NCI-H1436 treated with DMSO at 0.1 percent for 48 hours (cell line): ENCODE results near the gene ATP13A1.

ENCODE experiments used
- DNase-seq: peaks from one replicate; lab custom pipeline; 2025; lab: John Stamatoyannopoulos, UW

The ATP13A1 gene

DNA sequence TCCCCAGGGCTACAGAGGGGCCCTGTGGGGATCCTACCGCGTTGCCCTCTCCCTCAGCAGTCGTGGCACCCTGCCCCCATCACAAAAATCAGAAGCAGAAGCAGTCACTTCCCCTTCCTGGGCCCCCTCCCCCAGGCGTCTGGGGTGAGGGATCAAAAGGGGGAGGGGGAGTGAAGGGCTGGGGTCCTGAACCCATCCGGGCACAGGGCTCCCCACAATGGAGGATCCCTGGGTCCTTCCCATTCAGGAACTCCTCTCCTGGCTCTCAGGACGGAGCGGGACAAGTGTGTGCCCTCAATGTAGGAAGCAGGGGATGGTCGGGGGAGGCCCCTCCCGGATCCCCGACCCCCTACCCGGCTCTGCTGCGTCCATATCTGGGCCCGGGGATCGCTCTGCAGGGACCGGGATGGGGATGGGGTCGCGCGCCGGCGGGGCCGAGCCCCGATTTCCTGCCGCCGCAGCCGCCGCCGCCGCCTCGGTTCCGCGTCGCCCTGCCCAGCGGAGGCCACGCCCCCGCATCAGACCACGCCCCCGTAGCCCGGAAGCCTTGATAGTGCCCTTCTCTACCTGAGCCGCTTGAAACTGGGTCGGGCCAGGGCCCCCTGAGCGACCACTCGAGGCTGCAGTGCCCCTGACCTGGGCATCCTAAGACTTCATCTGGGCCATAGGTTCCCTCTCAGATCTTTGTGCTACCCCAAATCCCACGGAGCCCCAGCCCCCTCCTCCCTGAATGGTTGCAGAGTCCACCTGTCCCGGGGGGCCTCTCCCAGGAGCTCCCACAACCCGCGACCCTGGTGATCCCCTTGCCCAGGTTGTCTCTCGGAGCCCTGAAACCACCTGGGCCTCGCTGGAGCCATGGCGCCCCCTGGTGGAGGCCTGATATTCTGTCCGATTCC, 20.1 kb downstream of the ATP13A1 start, which contains the start of gene GMIP:
Gene GMIP (minus strand): TSS at position 500 of the 896 bp plus-strand sequence. CDS start 128 bp downstream, at position 372.
- DNase-seq, result peak; percentile 23

DNA sequence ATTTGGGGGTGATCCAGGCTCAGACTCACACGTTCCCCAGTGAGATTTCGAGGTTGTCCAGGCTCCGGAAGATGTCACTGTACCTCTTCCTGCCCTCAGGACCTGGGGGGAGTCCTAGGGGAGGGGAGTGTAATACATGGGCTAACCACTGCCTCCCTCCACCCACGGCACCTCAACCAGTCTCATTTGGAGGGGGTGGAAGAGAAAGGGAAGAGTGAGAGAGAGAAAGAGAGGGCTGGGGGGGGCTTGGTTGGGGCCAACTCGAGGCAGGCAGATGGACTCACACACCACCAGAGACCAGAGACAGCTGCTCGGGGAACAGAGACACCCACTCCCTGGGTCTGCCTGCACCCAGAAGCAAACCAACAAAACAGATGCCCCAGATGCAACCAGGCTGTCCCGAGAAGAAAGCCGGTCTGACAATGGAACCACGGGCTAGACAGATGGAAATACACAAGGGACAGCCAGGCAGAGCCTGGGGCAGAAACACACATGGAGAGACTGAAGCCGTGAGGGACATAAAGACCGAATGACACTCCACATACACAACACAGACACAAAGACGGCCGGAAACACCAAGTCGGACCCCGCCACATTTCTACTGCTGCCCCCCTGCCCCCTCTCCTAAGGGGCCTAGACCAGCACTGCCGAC, 20.8 kb downstream of the ATP13A1 start:
- no peak for DNase-seq

DNA sequence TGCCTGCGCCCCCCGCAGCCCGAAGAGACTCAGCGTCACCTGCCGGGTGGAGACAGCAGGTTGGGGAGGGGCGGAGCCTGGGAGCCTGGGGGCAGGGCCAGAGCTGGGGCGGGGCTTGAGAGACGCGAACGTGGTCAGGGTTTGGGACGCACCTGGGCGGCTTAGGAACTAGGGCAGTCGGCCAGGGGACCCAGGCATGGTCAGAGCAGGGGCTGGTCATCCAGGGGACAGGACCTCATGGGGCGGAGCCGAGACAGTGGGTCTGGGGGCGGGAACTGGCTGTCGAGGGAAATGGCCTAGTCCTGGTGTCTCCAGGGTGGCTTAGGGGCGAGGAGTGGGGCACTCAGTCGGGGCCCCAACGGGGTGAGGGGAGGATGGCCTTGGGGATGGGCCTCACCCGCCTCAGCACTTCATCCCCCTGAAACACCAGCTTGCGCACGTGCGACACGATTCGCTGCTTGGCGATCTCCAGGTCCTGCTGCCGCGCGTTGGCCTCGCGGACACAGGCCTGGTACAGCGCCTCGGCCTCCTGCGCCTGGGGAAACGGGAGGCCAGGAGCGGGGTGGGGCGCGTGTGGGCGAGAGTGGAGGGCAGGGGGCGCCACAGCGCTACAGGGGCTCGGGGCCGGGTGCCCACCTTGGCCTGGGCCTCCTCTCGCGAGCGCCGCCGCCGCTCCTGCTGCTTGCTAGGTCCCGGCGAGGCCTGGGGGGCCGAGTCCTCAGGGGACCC, 25.8 kb downstream of the ATP13A1 start:
- DNase-seq, result no peak

DNA sequence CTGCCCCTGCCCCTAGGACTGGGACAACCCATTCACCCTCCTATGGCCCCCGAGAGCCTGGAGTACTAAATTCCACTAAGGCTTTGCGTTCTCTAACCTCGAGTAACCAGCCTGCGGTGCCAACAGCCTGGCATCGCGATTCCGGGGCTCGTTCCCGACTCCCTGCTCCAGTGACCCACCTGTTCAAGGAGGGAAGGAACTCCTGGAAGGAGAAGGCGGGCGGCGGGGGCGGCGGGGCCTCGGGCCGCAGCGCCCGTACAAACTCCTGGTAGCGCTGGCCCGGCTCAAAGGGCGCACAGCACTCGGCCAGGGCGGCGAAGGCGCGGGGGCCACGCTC, 26.3 kb downstream of the ATP13A1 start:
- no peak for DNase-seq

DNA sequence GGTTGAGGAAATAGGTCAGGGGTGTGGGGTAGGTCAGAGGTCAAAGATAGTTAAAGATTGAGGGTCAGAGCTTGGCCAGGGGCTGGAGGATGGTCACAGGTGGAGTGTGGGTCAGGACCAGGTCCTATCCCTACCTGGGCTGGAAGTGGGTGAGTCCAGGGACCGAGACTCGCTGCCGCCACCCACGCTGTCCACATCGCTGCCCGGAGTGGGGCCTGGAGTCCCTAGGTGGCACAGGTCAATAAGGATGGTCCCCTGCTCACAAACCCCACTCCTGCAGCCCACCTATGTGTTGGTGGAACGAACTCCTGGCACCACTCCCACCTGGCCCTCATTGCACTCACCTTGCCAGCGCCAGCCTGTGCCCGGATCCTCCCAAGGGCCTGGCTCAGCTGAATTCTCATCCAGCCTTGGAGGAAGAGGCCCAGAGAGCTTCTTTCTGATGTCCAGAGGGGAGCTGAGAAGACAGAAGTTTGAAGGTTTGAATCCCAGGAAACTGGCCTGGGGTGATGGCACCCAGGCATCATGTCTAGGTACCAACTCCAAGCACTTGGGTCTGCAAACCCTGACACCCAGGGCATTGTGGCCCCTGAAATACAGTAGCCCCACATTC, 26.8 kb downstream of the ATP13A1 start:
- no peak for DNase-seq

DNA sequence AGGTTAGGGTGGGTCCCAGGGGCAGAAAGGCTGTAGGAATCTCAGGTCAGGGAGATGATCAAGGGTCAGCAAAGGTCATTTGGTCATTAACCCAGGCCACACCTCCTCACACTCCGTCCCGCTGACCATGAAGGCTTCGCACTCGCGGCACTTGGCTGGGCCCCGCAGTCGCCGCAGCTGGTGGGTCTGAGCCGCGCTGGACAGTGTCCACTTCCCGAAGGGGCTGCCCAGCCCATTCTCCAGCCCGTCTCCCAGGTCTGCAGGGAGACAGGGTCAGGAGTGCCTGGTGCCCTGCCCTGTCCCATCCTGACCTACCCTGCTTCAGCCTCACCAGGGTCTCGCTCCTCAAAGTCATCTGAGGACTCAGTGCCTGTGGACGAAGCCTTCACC, 28.2 kb downstream of the ATP13A1 start:
- DNase-seq, result no peak

DNA sequence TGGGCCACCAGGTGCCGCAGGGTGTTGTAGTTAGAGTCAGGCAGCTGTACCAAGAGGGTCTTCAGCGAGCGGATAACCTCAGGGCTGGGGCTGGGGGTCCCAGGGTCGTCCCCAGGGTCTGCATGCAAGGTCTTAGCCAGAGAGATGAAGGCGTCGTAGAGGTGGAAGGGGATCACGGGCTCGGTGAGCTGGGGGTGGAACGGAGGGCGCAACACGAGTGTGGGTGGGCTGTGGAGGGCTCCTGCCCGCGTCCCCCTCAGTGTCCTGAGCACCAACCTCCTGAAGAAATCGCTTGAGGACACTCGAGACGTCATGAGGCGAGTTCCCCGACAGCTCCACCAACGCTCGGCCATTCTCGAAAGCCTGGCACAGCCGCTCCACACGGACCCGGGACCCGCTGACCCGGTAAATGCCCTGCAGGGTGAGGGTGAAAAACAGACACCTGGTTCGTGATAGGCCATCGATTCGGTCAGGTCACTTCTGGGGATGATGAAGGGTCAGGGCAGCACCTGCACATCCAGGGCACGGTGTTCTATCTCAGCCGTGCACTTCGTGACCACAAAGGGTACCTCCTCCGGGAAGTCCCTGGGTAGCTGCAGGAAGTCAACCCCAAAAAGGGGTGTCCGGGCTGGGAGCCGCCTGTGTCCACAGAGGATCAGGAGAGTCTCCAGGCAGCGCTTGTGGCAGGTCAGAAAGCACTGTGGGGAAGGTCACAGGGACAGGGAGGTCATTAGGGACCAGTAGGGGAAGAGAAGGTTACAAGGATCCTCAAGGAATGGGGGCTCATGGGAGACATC, 28.8 kb downstream of the ATP13A1 start:
- no peak for DNase-seq

DNA sequence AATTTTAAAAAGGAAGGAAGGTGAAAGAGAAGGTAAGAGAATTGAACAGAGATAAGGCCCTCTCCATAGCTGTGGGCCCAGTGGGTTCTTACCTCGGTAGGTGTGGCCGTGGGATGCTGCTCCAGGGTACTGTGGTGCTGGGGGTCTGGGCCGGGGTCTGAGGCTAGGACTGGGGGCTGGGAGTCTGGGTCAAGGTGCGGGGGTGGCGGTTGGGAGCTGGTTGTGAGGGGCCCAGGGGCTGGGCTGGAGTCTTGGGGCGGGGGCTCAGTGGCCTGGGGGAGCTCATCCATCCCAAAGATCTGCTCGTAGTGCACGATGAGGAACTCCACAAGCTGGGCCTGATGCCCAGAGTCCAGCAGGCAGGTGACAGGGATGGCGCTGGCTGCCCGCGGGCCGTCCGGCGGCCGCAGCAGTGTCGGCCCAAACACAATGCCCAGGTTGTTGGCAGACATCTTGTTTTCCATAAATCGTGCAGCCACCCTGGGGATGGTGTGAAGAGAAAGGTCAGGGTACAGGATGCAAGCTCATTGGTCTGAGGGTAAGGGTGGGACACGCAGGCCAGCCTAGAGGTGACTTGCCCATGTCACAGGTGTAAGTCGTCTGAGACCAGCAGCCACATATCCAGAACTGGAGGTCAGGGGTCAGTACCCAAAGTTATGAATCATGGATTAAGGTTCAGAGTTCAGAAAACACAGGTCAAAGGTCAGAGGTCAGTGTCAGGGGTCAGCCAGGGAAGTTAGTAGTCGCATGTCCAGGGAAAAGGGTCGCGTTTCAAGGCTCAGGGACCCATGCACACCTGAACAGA, 29.6 kb downstream of the ATP13A1 start:
- no peak for DNase-seq

DNA sequence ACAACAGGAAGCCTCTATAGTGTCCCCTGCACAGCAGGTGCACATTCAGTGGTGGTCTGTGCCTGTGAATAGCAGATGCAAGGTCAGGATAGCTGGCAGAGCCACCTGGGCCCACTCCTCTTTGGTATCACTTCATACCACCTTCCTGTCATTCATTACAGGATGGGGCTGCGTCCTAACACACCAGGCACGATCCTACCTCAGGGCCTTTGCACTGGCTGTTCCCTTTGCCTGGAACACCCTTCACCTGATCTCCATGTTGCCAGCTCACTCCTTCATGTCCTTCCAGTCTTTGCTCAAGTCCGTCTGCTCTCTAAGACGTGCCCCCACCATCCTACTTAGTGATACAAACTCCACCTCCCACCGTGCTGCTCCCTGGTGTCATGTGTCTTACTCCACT, 30.8 kb downstream of the ATP13A1 start:
- no peak for DNase-seq

DNA sequence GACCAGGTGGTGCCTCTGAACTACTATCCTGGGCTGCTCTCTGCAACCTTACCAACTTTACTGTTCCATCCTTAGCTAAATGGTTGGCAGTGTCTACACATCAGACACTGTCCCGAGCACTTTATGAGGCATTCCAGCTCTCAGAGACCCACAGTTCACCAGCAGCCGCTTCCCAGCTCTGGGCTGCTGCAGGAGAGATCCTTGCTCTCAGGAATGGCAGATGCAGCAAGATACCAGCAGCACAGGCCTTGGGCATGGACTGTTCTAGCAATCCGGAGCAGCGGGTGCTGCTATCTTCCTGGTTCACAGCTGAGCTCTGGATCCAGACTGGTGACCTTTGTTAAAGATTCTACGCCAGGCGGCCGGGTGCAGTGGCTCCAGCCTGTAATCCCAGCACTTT, 32.1 kb downstream of the ATP13A1 start:
- no peak for DNase-seq

DNA sequence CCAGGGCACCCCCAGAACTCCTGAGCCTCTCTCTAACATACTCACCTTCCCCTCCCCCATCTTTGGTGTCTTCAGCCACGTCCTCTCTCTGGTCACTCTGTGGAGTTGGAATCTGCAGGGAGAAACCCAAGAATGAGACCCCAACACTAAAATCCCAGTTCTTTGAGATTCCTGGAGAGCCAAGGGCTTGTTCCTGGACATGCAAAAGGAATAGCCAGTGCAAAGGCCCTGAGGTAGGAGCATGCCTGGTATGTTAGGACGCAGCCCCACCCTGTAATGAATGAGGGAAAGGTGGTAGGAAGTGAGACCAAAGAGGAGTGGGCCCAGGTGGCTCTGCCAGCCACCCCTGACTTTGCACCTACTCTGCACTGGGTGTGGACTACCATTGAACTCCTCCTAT, 33.0 kb downstream of the ATP13A1 start:
- DNase-seq, result no peak

DNA sequence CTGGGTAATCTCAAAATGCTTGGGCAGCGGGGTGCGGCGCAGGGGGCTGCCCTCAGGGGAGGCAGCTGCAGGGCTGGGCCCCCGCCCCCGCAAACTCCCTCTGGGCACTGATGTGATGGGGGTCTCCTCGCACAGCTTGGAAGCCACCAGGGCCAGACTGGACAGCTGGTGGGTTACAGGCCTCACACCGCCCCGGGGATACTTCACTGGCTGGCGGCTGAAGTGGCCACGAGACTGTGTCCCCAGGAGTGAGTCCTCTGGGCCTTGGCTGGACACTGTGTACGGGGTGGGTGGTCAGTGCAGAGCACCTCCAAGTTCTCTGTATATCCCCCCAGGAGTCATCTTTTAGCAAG, 33.4 kb downstream of the ATP13A1 start:
- DNase-seq, result no peak

DNA sequence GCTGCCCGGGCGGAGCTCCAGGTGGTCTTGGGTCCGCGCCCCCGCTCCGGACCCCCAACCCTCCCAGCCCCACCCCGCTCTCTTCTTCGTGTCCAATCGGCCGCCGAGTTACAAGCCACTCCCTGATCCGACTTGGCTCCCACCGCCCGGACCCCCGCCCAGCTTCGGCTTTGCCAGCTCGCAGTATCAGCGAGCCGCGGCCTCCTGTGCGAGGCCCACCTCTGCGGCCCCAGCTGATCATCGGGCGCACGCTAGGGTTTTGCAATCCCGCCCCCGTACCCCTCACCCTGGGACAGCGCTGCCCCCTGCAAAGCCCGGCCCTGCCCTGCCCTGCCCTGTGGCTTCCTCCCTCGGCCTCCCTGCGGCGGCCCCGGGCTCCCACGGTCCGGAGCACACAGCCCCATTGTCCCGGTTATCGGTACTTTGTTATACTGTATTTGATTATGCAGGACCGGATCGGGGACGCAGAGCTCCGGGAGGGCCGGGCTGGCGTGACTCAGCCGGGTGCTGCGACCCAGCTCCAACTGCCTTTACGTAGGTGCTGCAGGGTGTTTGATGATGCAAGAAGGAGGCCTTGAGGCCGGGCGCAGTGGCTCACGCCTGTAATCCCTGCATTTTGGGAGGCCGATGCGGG, 34.9 kb downstream of the ATP13A1 start:
- no peak for DNase-seq

DNA sequence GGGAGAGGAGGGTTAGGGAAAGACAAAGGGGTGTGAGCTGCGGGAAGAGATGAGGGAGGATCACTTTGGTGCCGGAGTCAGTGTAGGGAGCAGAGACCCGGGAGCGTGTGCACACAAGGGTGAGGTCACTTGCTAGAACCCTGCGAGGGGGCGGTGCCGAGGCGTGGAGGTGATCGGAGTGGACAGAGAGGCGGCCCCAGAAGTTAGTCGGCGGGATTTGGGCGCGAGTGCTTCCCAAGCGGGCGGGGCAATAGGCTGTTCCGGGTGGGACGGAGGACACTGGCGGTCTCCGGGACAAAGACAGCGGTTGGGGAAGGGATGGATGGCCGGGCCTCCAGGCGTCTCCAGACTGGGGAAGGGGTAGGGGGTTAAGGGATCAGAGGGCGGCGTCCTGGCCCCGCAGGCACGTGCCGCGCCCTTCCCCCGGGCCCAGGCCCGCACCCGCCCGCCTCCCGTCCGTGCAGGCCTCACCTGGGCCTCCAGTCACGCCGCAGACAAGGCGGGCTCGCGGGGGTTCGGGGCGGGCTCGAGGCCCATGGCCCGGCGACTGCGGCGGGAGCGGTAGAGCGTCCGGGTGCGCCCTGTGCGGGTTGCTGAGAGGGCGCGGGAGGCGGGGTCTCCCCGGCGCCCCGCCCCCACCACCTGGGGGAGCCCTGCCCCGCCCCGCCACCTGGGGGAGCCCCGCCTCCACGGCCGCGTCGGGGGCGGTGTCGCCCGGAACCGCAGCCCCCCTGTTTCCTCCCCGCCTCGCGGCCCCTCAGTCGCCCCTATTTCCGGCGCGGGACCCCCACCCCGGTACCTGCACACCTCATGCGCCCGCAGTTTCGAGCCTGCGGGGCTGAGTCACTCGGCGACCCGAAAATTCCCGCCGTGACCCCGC, 35.6 kb downstream of the ATP13A1 start, which contains the start of gene LPAR2:
Gene LPAR2 (minus strand): TSS at position 600 of the 880 bp plus-strand sequence. CDS start 945 bp downstream, outside the sequence.
- DNase-seq, result no peak

DNA sequence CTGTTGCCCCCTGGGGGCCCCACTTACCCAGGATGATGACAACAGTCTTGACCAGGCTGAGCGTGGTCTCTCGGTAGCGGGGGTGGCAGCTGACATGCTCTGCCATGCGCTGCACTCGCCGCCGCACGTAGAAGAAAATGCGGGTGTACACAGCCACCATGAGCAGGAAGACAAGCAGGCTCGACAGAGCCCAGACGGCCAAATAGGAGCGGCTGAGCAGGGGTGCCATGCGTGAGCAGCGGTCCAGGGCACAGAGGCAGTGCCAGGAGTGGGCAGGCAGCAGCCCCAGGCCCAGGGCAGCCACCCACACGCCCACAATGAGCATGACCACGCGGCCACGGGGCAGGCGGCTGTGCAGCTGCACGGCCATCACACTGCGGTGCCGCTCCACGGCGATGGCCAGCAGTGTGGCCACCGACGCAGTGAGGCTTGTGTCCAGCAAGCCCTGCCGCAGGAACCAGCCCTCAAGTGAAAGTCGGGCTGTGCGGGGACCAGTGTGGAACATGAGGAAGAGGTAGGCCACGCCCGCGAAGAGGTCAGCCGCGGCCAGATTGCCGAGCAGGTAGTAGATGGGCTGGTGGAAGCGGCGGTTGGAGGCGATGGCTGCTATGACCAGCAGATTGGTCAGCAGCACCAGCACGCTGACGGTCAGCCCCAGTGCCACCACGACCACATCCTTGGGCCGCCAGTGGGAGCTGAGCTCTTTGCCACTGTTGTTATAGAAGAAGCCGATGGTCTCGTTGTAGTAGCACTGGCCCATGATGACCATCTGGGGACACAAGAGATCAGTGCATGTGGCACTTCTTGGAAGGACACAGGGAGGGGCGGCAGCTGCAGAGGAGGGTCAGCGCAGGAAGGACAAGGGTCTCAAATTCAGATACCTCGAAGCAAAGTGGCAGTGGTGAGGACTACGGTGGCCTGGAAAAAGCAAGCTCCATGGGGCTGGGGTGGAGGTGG, 36.7 kb downstream of the ATP13A1 start:
- DNase-seq, result no peak

DNA sequence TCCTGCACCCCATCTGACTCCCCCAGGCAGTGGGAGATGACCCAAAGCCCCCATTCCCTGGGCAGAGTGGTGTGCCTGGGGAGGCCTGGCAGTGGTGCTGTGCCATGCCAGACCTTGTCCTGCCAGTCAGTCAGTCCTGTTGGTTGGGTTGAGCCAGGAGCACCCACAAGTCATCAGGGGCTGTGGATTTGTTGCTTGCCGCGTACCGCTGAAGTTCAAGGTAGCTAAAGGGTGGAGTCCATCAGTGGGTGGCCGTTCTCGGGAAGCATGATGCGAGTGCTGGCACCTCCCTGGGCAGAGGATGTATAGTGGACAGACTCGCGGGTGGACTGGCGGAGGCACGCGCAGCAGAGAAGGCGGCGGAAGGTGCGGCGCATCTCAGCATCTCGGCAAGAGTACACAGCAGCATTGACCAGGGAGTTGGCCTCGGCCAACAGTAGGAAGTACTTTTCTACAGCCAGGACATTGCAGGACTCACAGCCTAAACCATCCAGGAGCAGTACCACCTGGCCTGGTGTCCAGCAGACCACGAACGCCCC, 39.4 kb downstream of the ATP13A1 start:
- no peak for DNase-seq

DNA sequence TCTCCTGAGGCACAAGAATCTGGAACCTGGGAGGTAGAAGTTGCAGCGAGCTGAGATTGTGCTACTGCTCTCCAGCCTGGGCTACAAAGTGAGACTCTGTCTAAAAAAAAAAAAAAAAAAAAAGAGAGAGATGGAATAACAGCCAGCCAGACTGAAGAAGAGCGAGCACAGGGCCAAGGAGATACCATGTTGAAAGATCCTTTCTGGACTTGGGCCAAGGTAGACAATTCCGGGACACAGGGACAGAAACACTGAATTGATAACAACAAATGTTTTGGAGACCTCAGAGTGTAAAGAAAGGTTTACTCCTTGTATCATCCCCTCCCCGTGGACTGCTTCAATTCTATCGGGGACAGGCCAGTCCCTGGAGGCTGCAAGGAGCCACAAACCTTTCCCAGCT, 40.1 kb downstream of the ATP13A1 start:
- no peak for DNase-seq

DNA sequence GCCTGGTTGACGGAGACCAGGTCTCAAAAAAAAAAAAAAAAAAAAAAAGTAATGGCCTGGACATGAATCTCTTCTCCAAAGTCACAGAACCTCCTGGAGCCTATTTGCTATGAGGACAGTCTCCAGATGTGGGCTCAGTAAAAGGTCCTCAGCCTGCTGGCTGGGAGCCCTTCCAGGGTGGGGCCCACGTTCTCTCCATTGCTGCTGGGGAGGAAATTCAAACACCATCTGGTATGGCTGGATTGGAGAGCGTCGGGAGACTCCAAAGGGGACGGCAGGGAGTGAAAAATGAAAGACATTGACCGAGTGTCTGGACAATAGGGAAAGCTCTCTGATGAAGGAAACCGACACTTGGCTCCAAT, 43.6 kb downstream of the ATP13A1 start:
- DNase-seq, result no peak
